Esophagus (tissue), 2 donors: ENCODE data around the gene CHERP. TPM values are rescaled to one million over a fixed set of nuclear protein-coding genes. Genes with fewer than 3 reads are reported as not detected.

Experiments
- H3K27ac ChIP-seq, 2 donors: one replicate each; pipeline ENCODE4 v1.5.1; 2013; ENCODE audit warnings: low read depth in 2 of 2, mild to moderate bottlenecking in 2 of 2, inconsistent platforms in 1 of 2, low read length in 1 of 2, moderate library complexity in 1 of 2
- H3K27me3 ChIP-seq, 2 donors: one replicate each; pipeline ENCODE4 v1.6.1; 2013; ENCODE audit warnings: low read length in 2 of 2, control low read depth in 1 of 2, mild to moderate bottlenecking in 1 of 2; ENCODE audit not compliant: insufficient read depth in 2 of 2, control insufficient read depth in 1 of 2
- H3K36me3 ChIP-seq, 2 donors: one replicate each; pipeline ENCODE4 v1.6.1; 2013; ENCODE audit warnings: low read length in 1 of 2; ENCODE audit not compliant: control insufficient read depth in 2 of 2, insufficient read depth in 2 of 2
- H3K4me1 ChIP-seq, 2 donors: one replicate each; pipeline ENCODE4 v1.6.1; 2013; ENCODE audit warnings: low read length in 1 of 2; ENCODE audit not compliant: control insufficient read depth in 2 of 2, insufficient read depth in 2 of 2
- H3K4me3 ChIP-seq, 2 donors: one replicate each; pipeline ENCODE4 v1.5.1; 2013; ENCODE audit warnings: low read length in 2 of 2, mild to moderate bottlenecking in 2 of 2, low read depth in 1 of 2, moderate library complexity in 1 of 2
- H3K9me3 ChIP-seq, 2 donors: one replicate each; pipeline ENCODE4 v1.6.1; 2013; ENCODE audit warnings: mild to moderate bottlenecking in 2 of 2, low read depth in 1 of 2, low read length in 1 of 2, moderate library complexity in 1 of 2; ENCODE audit not compliant: control insufficient read depth in 2 of 2, insufficient read depth in 1 of 2
- WGBS, 2 donors: extraction: QIAGEN DNeasy Blood & Tissue Kit; methylation state at CpG; one replicate each; pipeline ENCODE4 v1.1.7; 2013; 5-methylcytosine and 5-hydroxymethylcytosine counted together
- polyA plus RNA-seq, 2 donors: library from polyadenylated mRNA; stranded (reverse); fragments of 200-250 nt; gene quantifications; one replicate each; pipeline ENCODE4 v1.2.3, GENCODE V29; 2013
- donor health status: healthy with polysubstance abuse.
- donor health status: Bipolar disorder and iron deficiency.

CHERP gene
- polyA plus RNA-seq, 2 donors, result 15.2 to 20.1 TPM

GRCh38 chr19:16576690-16577530, 34.7 kb upstream of the CHERP start:
- Histone ChIP-seq H3K27me3 (no peaks in the 10 kb centered on the region), H3K9me3 (no peaks in the 10 kb centered on the region), H3K4me3 (no peak overlapping the region), H3K27ac (no peak overlapping the region), H3K4me1 (peaks cover 7 to 8% of the 10 kb centered on the region in 2 donors), H3K36me3 (peaks cover 4 to 39% of the 10 kb centered on the region in 2 donors)
- WGBS, 2 donors, result 88 to 93% methylated on average over 49 to 52 of the region's 52 CpGs

GRCh38 chr19:16575861-16576689, 33.8 kb upstream of the CHERP start:
- H3K36me3 ChIP-seq, result peaks cover 4 to 34% of the 10 kb centered on the region in 2 donors
- H3K27me3 ChIP-seq, result no peaks in the 10 kb centered on the region
- H3K27ac ChIP-seq, result no peak overlapping the region
- no peaks in the 10 kb centered on the region for H3K9me3 ChIP-seq
- H3K4me1 ChIP-seq, result peaks cover under 1 to 8% of the 10 kb centered on the region in 2 donors
- H3K4me3 ChIP-seq, result no peak overlapping the region
- 86 to 88% methylated on average over 48 of the region's 48 CpGs for WGBS, 2 donors

GRCh38 chr19:16575282-16575681, 33.0 kb upstream of the CHERP start:
- H3K27me3 ChIP-seq, result no peaks in the 10 kb centered on the region
- H3K27ac ChIP-seq, result no peak overlapping the region
- no peaks in the 10 kb centered on the region for H3K9me3 ChIP-seq
- no peak overlapping the region for H3K4me3 ChIP-seq
- H3K36me3 ChIP-seq, result peaks cover 4 to 34% of the 10 kb centered on the region in 2 donors
- H3K4me1 ChIP-seq, result peaks cover 0 to 8% of the 10 kb centered on the region in 2 donors
- WGBS, 2 donors, result 78 to 88% methylated on average over 2 of the region's 2 CpGs

- H3K36me3 ChIP-seq, result peaks cover 4 to 39% of the 10 kb centered on the region in 2 donors
- H3K4me3 ChIP-seq, result peak overlapping the region in 1 of 2 donors; percentile 80
- H3K27me3 ChIP-seq, result no peaks in the 10 kb centered on the region
- no peak overlapping the region for H3K27ac ChIP-seq
- no peaks in the 10 kb centered on the region for H3K9me3 ChIP-seq
- H3K4me1 ChIP-seq, result peaks cover 0 to 8% of the 10 kb centered on the region in 2 donors
Measured at GRCh38 chr19:16573925-16574324, 31.7 kb upstream of the CHERP start.

GRCh38 chr19:16573296-16573695, 31.1 kb upstream of the CHERP start:
- Histone ChIP-seq H3K27ac (peak overlapping the region in 1 of 2 donors; percentile 92), H3K4me1 (peaks cover 0 to 8% of the 10 kb centered on the region in 2 donors), H3K27me3 (no peaks in the 10 kb centered on the region), H3K9me3 (no peaks in the 10 kb centered on the region), H3K4me3 (peak overlapping the region; percentile 80 to 83), H3K36me3 (peaks cover 4 to 39% of the 10 kb centered on the region in 2 donors)
- WGBS, 2 donors, result 59 to 63% methylated on average over 13 of the region's 13 CpGs

GRCh38 chr19:16572332-16573211, 30.3 kb upstream of the CHERP start, which contains the start of gene SLC35E1:
Gene SLC35E1, minus strand, starts transcription at chr19:16572415. Its CDS starts 51 bp downstream, at chr19:16572364.
- H3K4me3 ChIP-seq, result peak within 1 kb of the TSS; percentile 80 to 98
- 0 to 1% methylated on average over 68 to 83 of the region's 83 CpGs for WGBS, 2 donors
- H3K9me3 ChIP-seq, result no peaks in the 10 kb centered on the region
- peaks cover 0 to 8% of the 10 kb centered on the region in 2 donors for H3K4me1 ChIP-seq
- H3K27me3 ChIP-seq, result no peaks in the 10 kb centered on the region
- peaks cover 4 to 35% of the 10 kb centered on the region in 2 donors for H3K36me3 ChIP-seq
- peak within 1 kb of the TSS; percentile 90 to 92 for H3K27ac ChIP-seq

GRCh38 chr19:16571822-16572331, 29.6 kb upstream of the CHERP start:
- Histone ChIP-seq H3K27ac (peak overlapping the region; percentile 84 to 85), H3K9me3 (no peaks in the 10 kb centered on the region), H3K27me3 (no peaks in the 10 kb centered on the region), H3K4me1 (peaks cover 0 to 8% of the 10 kb centered on the region in 2 donors), H3K4me3 (peak overlapping the region; percentile 80 to 98), H3K36me3 (peaks cover 4 to 31% of the 10 kb centered on the region in 2 donors)
- WGBS, 2 donors, result 0 to 1% methylated on average over 56 to 75 of the region's 75 CpGs

- Histone ChIP-seq H3K4me1 (peaks cover 0 to 9% of the 10 kb centered on the region in 2 donors), H3K36me3 (peaks cover 2 to 29% of the 10 kb centered on the region in 2 donors), H3K4me3 (peak overlapping the region; percentile 80 to 98), H3K27me3 (no peaks in the 10 kb centered on the region), H3K27ac (peak overlapping the region; percentile 84 to 85), H3K9me3 (no peaks in the 10 kb centered on the region)
- 13 to 18% methylated on average over 6 of the region's 6 CpGs for WGBS, 2 donors
Measured at GRCh38 chr19:16571283-16571682, 29.0 kb upstream of the CHERP start.
